SU-DHL-6 (cell line): ENCODE results near the gene MRPS5.

ENCODE experiments used
- H2AFZ ChIP-seq: fragments of 200-600 bp; sonication (generic); 2 replicates; pipeline ENCODE4 v1.6.1; 2014; ENCODE audit warnings: low read depth, mild to moderate bottlenecking, moderate library complexity, mixed read lengths, antibody characterized with exemption, low read length; ENCODE audit not compliant: severe bottlenecking
- H3F3A ChIP-seq: fragments of 200-600 bp; shearing (Covaris generic); 2 replicates; pipeline ENCODE4 v1.6.0; 2016; ENCODE audit warnings: antibody characterized with exemption, mild to moderate bottlenecking; ENCODE audit not compliant: insufficient read depth
- H3K27ac ChIP-seq: fragments of 200-600 bp; sonication (generic); 2 replicates; pipeline ENCODE4 v1.5.1; 2016; ENCODE audit warnings: low read depth, mild to moderate bottlenecking, low read length, moderate library complexity, mixed read lengths
- H3K27me3 ChIP-seq: fragments of 200-600 bp; sonication (generic), shearing (Covaris generic); 2 replicates; pipeline ENCODE4 v1.6.0; 2014; ENCODE audit warnings: mild to moderate bottlenecking, low read length
- H3K36me3 ChIP-seq: fragments of 200-600 bp; sonication (generic); 2 replicates; pipeline ENCODE4 v1.6.1; 2014; ENCODE audit warnings: mild to moderate bottlenecking, low read length, mixed read lengths
- H3K4me2 ChIP-seq: fragments of 300-600, 200-600 bp; shearing (Covaris generic), sonication (generic); 2 replicates; pipeline ENCODE4 v1.6.0; 2014; ENCODE audit warnings: low read length, low read depth, mild to moderate bottlenecking; ENCODE audit not compliant: poor library complexity, severe bottlenecking
- H3K4me3 ChIP-seq: fragments of 200-600 bp; sonication (generic); 2 replicates; pipeline ENCODE4 v1.5.1; 2014; ENCODE audit warnings: antibody characterized with exemption, low read length, mild to moderate bottlenecking, mixed read lengths; ENCODE audit not compliant: insufficient read depth, poor library complexity, severe bottlenecking
- H3K79me2 ChIP-seq: fragments of 200-600 bp; sonication (generic); 2 replicates; pipeline ENCODE4 v1.6.1; 2014; ENCODE audit warnings: mild to moderate bottlenecking, low read length, moderate library complexity; ENCODE audit not compliant: insufficient read depth
- H3K9ac ChIP-seq: fragments of 200-600 bp; sonication (generic); 2 replicates; pipeline ENCODE4 v1.7.0; 2014; ENCODE audit warnings: mild to moderate bottlenecking, low read length
- H3K9me2 ChIP-seq: fragments of 200-600 bp; sonication (generic); replicated peaks from 2 replicates; pipeline ENCODE4 v1.6.1; 2014; ENCODE audit warnings: low read length; ENCODE audit not compliant: insufficient read depth
- H3K9me3 ChIP-seq: fragments of 200-600 bp; sonication (generic); 2 replicates; pipeline ENCODE4 v1.6.1; 2014; ENCODE audit warnings: low read length, mixed read lengths; ENCODE audit not compliant: insufficient read depth
- H4K20me1 ChIP-seq: fragments of 200-600 bp; sonication (generic); 2 replicates; pipeline ENCODE4 v1.6.1; 2014; ENCODE audit warnings: low read depth, mild to moderate bottlenecking, antibody characterized with exemption, low read length, moderate library complexity, mixed read lengths
- CTCF ChIP-seq: fragments of 200-600 bp; sonication (generic); IDR thresholded peaks from one replicate; pipeline ENCODE4 v1.5.1; 2017; ENCODE audit warnings: antibody characterized with exemption, mild to moderate bottlenecking, low read length, moderate library complexity; ENCODE audit not compliant: insufficient read depth, poor library complexity, severe bottlenecking
- EZH2phosphoT487 ChIP-seq: fragments of 200-600 bp; sonication (generic), shearing (Covaris generic); conservative IDR thresholded peaks from 2 replicates; pipeline ENCODE4 v1.6.1; 2018; ENCODE audit warnings: mild to moderate bottlenecking, antibody characterized with exemption, low read length, moderate library complexity, mixed read lengths

The MRPS5 gene

DNA sequence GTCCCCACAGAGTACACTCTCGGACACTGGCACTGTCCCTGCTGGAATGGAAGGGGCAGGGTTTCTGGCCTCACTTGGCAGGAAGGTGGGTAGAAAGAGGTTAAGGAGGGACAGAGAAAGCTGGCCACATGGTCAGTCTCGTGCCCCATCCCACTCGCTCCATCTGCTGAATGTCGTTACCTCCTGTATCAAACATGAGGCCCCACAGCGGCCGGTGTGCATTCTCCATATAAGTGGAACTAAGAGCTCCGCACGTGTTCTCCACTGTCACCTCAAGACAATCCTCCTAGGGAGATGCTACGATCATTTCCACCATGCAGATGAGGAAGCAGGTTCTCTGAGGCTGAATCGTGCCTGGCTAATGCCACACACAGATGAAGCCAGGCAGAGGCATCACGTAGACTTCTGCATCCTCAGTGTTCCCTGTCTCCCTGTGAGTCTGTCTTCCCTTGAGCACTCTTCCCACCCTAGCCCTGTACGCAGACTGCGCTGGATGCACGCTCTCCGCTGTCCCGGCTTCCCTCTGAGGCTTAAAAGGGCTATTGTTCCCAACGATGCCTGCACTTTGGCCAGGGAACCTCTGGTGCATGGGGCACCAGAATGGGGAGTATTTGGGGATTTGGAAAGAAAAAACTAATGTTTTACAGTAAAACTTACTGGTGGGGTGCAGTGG lies 61.0 kb downstream of the MRPS5 start:
- Histone ChIP-seq H3K4me3 (no peak overlapping the region), H3K27ac (no peak overlapping the region), H3K27me3 (no peaks in the 10 kb centered on the region)

GRCh38 chr2:95059656-95060370 lies 61.8 kb downstream of the MRPS5 start:
- Histone ChIP-seq H3K79me2 (no peaks in the 10 kb centered on the region), H3K9ac (no peak overlapping the region), H3K27me3 (no peaks in the 10 kb centered on the region), H3K9me3 (no peaks in the 10 kb centered on the region), H3K4me3 (no peak overlapping the region), H3F3A (no peaks in the 10 kb centered on the region), H3K9me2 (no peaks in the 10 kb centered on the region), H2AFZ (no peak overlapping the region), H4K20me1 (no peaks in the 10 kb centered on the region), H3K36me3 (no peaks in the 10 kb centered on the region), H3K27ac (no peak overlapping the region), H3K4me2 (no peak overlapping the region)
- TF ChIP-seq EZH2phosphoT487: no peak
- TF ChIP-seq CTCF: no peak

More for the DNA sequence above, 61.0 kb downstream of the MRPS5 start:
- Histone ChIP-seq H3K9me2 (no peaks in the 10 kb centered on the region), H3K4me2 (no peak overlapping the region), H2AFZ (no peak overlapping the region), H4K20me1 (no peaks in the 10 kb centered on the region), H3F3A (no peaks in the 10 kb centered on the region), H3K79me2 (no peaks in the 10 kb centered on the region), H3K9me3 (no peaks in the 10 kb centered on the region), H3K9ac (no peak overlapping the region), H3K36me3 (no peaks in the 10 kb centered on the region)
- TF ChIP-seq EZH2phosphoT487 (no peak), CTCF (no peak)

DNA sequence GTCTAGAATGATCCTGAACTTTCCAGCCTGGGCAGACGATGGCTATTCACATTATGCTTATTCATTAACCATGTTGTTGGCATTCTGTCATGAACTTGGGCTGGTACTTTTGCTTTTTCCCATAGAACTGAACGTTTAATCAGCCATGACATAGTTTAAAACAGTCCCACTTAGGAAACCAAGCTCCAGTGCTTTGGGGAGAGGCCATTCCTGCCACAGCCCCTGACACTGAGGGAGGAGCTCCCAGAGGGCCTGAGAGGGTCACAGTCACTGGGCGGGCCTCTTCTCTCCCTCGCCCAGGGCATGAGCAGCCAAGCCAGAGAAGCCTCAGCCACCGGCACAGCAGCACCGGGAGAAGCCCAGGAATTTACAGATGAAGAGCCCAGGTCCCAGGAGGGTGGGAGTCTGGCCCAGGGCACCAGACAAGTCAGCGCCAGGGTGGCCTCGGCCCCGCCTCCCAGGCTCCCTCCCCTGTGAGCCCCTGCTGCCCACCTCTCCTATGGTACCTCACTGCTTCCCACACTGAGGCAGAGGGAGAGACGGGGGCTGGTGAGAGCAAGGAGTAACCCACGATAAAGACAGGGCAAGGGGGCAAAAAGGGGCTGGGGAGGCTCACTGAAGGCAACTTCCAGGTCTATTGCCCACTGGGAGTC lies 62.5 kb downstream of the MRPS5 start:
- H3K9ac ChIP-seq: no peak overlapping the region
- H3K27me3 ChIP-seq: no peaks in the 10 kb centered on the region
- TF ChIP-seq CTCF: no peak
- H3K79me2 ChIP-seq: no peaks in the 10 kb centered on the region
- H2AFZ ChIP-seq: no peak overlapping the region
- no peaks in the 10 kb centered on the region for H4K20me1 ChIP-seq
- no peaks in the 10 kb centered on the region for H3F3A ChIP-seq
- no peak overlapping the region for H3K4me2 ChIP-seq
- no peaks in the 10 kb centered on the region for H3K9me2 ChIP-seq
- no peaks in the 10 kb centered on the region for H3K9me3 ChIP-seq
- H3K27ac ChIP-seq: no peak overlapping the region
- no peak overlapping the region for H3K4me3 ChIP-seq
- no peaks in the 10 kb centered on the region for H3K36me3 ChIP-seq
